Stimulated activated CD8-positive, alpha-beta memory T cell treated with anti-CD3 and anti-CD28 coated beads, Interleukin-15, amount 100 ng/mL, for 4 hours (primary cell): ENCODE results near the gene VSIG10L2.
"Not testable (repeated sequence)": the region's sequence is repeated elsewhere in the genome, so short reads cannot be mapped to it uniquely, and the experiment has no call there.

ENCODE experiments used
- DNase-seq, 2 donors: peaks; one replicate each; pipeline ENCODE4 v3.0.0-alpha.2; 2020; ENCODE audit warnings: low read depth in 2 of 2

The VSIG10L2 gene

GRCh38 chr11:125945797-125946520 lies at the start of gene VSIG10L2:
TSS of gene VSIG10L2 (plus strand) at chr11:125946044. CDS start at chr11:125946056, 12 bp downstream.
- DNase-seq = no peak

DNA sequence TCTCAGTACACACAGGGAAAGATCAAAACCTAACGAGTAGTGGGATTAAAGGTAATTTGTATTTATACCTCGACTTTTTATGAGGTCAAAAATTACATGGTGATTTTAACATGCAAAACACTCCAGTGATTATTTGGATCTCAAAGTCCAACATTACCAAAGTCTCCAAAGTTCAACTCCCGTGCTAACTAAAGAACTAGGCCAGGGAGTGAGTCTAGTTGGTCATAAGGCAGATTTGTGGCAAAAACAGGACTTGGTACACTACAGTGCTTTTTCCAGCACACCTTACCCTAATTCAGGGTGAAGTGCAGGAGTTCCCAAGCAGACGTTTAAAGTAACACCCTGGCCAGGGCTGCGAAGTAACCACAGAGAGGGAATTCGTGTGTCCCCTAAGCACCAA lies 44.0 kb upstream of the VSIG10L2 start:
- DNase-seq = no peak

GRCh38 chr11:125902277-125902926 lies 43.4 kb upstream of the VSIG10L2 start:
- DNase-seq = no peak

GRCh38 chr11:125902927-125903710 lies 42.7 kb upstream of the VSIG10L2 start, which contains the start of gene PUS3:
TSS of gene PUS3 (minus strand) at chr11:125903206. CDS start at chr11:125896284, 6,922 bp downstream.
- DNase-seq = peak; percentile 72 to 81

DNA sequence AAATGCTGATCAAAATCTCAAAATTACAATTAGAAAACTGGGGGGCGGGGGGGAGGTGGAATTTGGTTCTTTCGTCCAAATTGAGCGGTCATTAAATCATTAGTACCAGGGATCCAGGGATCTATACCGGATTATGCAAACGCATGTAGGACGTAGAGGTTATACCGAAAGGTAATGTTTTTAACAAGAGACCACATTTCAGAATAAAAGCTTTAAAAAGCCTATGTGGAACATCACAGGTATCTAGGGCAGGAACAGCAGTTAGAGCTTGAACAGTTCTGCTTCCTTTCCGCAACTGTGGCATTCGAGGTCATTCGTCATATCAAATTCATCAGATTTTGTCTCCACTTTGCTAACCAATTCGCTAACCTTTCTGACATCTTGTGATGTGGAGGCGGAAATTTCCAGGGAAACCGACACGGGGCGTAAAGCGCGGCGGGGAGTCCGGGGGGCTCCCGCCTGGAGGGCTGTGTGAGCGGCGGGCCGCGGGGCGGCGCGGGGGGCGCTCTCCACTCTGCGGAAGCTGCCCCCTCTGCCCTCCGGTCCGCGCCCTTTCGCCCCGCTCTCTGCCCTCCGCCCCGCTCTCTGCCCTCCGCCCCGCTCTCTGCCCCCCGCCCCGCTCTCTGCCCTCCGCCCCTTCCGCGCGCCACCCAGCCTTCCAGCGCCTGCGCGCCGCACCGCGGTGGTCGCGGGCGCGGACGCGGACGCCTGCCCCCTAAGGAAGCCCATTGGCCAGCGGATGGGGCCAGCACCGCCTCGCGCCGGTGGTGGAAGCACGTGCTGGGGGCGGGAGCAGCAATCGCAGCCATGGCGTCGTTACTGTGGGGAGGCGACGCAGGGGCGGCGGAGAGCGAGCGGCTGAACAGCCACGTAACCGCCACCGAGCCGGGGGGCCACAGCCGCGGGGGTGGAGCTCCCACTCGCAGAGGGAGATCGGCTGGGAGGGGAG lies 41.9 kb upstream of the VSIG10L2 start, which contains the start of gene DDX25:
Gene DDX25 (plus strand): TSS at position 798 of the 949 bp plus-strand sequence. CDS start 10 bp downstream, at position 808.
- DNase-seq = no peak

DNA sequence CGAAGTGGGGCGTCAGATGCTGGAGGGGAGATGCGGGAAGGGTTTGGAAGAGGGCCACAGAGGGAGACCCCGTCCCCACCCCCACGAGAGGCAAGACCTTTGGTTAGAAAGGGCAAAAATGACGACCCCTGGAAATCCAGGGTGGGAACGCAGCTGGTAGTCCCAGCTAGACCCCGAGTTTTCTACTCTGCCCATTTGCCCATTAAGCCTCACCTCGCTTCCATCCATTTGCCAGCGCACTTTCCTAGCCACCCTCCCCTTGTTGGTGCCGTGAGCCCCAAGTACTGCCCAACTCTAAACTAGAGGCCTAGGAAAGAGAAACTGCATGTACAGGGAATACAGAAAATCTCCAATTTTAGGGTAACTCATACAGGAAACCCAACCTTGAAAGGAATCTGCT lies 41.2 kb upstream of the VSIG10L2 start:
- no peak for DNase-seq

DNA sequence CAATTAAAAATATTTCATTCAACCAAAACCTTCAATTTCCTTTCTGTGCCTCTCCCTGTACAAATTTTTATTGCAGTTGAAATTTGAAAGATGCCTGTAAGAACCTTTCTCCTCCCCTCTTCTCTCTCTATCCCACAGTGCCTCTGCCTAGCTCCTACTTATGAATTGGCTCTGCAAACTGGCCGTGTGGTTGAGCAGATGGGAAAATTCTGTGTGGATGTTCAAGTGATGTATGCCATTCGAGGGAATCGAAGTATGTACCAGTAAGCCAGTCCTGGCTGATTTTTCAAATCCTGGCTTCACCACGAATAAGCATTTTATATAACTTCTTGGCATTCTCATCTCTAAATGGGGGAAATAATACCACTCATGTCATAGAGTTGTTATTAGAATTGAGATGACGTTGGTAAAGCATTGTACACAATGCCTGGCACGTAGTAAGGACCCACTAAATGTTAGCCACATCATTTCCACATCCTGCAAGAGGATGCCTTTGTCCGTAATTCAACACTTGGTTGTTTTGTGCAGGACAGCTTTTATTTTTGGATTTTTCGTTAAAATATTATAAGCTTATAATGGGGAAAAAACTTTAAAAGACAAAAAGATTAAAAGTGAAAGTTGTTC lies 35.5 kb upstream of the VSIG10L2 start:
- no peak for DNase-seq

- not testable (repeated sequence) for DNase-seq
Measured at GRCh38 chr11:125914601-125915000, 31.2 kb upstream of the VSIG10L2 start.

DNA sequence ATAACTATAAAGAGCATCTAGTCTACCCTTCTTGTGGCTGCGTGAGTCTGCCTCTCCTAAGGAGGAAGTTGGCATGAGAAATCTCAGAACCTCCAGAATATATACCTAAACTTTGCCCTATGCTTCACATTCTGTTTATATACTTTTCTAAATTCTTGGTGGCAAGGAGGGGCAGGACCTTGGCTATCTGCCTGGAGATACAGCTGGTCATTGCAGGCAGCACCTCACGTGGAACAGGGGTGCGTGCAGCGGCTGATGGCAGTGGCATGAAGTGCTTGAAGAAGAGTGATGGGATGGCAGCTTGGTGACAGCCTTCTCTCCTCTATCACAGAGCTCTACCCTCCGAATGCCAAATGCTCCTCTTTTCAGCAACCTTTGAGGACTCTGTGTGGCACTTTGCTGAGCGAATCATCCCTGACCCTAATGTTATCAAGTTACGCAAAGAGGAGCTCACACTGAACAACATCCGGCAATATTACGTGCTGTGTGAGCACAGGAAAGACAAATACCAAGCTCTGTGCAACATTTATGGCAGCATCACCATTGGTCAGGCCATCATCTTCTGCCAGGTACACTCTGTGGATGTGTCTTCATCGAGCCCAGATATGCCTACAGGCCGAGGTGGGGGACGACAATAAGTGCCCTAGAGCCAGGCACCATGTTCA lies 29.0 kb upstream of the VSIG10L2 start:
- no peak for DNase-seq

- DNase-seq = no peak
Measured at GRCh38 chr11:125918140-125918840, 27.6 kb upstream of the VSIG10L2 start.

DNA sequence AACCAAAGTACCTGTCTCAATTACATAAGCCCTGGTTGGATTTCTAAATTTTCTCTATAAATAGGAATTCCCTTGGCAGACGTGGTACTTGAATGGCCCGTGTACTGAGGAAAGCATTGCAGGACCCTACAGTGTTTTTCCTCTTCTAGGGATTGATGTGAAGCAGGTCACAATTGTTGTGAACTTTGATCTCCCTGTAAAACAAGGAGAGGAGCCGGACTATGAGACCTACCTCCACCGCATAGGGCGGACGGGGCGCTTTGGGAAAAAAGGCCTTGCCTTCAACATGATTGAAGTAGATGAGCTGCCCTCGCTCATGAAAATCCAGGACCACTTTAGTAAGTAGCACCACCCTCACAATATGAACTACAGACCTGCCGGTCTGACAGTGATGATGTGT lies 24.8 kb upstream of the VSIG10L2 start:
- no peak for DNase-seq

- no peak for DNase-seq
Measured at GRCh38 chr11:125922156-125922555, 23.7 kb upstream of the VSIG10L2 start.

- DNase-seq = no peak
Measured at GRCh38 chr11:125923012-125923579, 22.7 kb upstream of the VSIG10L2 start.

GRCh38 chr11:125923633-125924032 lies 22.2 kb upstream of the VSIG10L2 start:
- DNase-seq = no peak

DNA sequence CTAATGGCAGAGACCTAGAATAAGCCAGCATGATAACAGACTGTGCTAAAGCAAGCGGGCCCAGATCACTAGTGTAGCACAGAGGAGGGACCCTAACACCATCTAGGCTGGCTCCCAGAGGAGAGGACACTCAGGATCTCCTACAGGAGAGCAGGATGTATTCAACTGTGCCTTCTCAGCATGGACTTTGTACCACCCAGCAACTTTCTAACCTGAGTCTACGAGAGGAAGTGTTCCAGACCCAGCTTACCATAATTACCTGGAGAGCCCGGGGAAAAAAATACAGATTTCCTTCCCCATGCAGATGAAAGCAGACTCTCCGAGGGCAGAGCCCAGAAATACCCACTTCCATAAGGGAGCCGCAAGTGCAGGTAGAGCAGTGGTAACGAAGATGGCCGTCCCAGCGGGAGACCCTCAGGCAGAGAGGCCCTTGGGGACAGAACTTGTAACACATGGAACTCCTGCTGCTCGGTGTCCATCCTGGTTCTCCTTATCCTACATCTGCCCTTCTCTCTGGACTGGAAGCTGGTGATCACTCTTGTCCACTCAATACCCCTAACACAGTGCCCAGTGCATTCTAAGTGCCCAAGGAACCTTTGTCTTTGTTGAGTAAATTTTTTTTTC lies 21.3 kb upstream of the VSIG10L2 start:
- DNase-seq = no peak

GRCh38 chr11:125925247-125925740 lies 20.6 kb upstream of the VSIG10L2 start:
- no peak for DNase-seq

DNA sequence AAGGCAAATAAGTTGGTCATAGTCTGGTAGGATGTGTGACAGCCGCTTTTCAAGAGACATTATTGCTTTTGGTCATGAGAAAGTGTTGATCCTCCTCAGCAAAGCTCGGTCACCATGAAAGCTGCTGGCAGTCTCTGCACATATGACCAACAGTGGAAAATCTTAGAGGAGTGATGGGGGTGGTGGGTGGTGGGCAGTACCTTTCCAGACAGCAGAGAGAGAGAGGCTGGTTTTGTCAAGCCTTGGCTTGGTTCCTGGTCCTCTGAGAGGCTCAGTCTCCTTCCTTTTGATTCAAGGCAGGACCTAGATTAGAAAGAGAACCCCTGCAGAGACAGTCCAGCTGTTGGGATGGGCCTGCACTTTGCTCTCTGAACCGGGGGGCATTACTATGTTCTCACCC lies 20.0 kb upstream of the VSIG10L2 start:
- DNase-seq = no peak

GRCh38 chr11:125926682-125927081 lies 19.2 kb upstream of the VSIG10L2 start:
- DNase-seq = no peak
